Measurements from ENCODE around the gene IL1RL1.

Gene IL1RL1

DNA sequence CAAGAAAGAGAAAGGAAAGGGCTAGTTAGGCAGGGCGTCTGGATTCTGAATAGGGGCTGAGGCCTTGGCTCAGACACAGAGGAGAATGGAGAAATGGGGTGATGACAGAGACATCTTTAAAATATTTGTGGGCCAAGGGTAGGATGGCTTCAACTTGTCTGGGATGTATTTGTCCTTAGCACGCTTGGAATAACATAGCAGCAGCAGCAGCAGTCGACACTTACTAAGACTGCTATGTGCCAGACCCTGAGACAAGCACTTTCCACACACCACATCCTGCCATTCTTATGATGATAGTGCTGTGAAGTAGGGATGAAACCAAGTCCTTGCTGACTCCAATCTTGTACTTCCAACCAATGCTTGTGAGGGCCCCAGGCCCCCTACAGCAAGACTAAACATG is 2.6 kb downstream of the IL1RL1 start:
- Histone ChIP-seq H3K79me2 (ENCODE audit: insufficient read depth, low read length) (no peaks in the 10 kb centered on the region), H4K20me1 (ENCODE audit: insufficient read depth, low read length) (no peaks in the 10 kb centered on the region), H3K9me3 (ENCODE audit: low read length) (no peaks in the 10 kb centered on the region), H3K4me2 (ENCODE audit: low read length) (no peak overlapping the region), H2AFZ (ENCODE audit: low read length) (no peak overlapping the region), H3F3A (ENCODE audit: insufficient read depth, low read length) (no peaks in the 10 kb centered on the region), H3K27ac (ENCODE audit: low read depth, low read length, poor library complexity, severe bottlenecking) (no peak overlapping the region), H3K4me1 (ENCODE audit: insufficient read depth, low read length, severe bottlenecking) (no peaks in the 10 kb centered on the region), H3K27me3 (ENCODE audit: insufficient read depth, low read length) (no peaks in the 10 kb centered on the region), H3K9ac (ENCODE audit: low read length) (no peak overlapping the region), H3K9me2 (ENCODE audit: low read depth, low read length) (no peaks in the 10 kb centered on the region), H3K36me3 (ENCODE audit: insufficient read depth, low read length) (no peaks in the 10 kb centered on the region), H3K4me3 (ENCODE audit: low read depth, low read length, poor library complexity, severe bottlenecking) (no peak overlapping the region)
- TF ChIP-seq EZH2 (IDR thresholded peaks at IDR 0.05; ENCODE audit: borderline replicate concordance, low read length): no peak
- TF ChIP-seq, protein P1, sequence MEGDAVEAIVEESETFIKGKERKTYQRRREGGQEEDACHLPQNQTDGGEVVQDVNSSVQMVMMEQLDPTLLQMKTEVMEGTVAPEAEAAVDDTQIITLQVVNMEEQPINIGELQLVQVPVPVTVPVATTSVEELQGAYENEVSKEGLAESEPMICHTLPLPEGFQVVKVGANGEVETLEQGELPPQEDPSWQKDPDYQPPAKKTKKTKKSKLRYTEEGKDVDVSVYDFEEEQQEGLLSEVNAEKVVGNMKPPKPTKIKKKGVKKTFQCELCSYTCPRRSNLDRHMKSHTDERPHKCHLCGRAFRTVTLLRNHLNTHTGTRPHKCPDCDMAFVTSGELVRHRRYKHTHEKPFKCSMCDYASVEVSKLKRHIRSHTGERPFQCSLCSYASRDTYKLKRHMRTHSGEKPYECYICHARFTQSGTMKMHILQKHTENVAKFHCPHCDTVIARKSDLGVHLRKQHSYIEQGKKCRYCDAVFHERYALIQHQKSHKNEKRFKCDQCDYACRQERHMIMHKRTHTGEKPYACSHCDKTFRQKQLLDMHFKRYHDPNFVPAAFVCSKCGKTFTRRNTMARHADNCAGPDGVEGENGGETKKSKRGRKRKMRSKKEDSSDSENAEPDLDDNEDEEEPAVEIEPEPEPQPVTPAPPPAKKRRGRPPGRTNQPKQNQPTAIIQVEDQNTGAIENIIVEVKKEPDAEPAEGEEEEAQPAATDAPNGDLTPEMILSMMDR (IDR thresholded peaks at IDR 0.05; ENCODE audit: low read length): no peak

DNA sequence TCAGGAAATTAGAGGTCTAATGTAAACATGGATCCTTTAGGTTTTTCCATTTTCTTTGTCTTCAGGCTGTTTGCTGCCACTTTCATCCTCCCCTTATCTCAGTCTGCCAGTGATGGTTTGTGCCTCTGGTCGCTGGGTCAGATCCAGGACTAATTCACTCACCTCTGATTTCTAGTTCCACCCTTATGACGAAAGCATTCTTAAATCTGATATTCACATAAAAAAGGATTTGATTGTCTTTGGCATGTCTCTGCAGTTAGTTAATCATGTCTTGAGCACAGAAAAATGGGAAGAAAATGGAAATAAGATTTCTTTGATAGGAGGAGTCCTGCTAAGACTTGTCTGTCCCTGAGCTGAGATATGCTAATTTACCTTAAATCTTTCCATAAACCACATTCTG is 4.6 kb downstream of the IL1RL1 start:
- Histone ChIP-seq H4K20me1 (ENCODE audit: insufficient read depth, low read length) (no peaks in the 10 kb centered on the region), H3K9me2 (ENCODE audit: low read depth, low read length) (no peaks in the 10 kb centered on the region), H3K4me2 (ENCODE audit: low read length) (no peak overlapping the region), H3F3A (ENCODE audit: insufficient read depth, low read length) (no peaks in the 10 kb centered on the region), H3K27ac (ENCODE audit: low read depth, low read length, poor library complexity, severe bottlenecking) (no peak overlapping the region), H2AFZ (ENCODE audit: low read length) (no peak overlapping the region), H3K4me1 (ENCODE audit: insufficient read depth, low read length, severe bottlenecking) (no peaks in the 10 kb centered on the region), H3K9me3 (ENCODE audit: low read length) (no peaks in the 10 kb centered on the region), H3K9ac (ENCODE audit: low read length) (no peak overlapping the region), H3K4me3 (ENCODE audit: low read depth, low read length, poor library complexity, severe bottlenecking) (no peak overlapping the region), H3K79me2 (ENCODE audit: insufficient read depth, low read length) (no peaks in the 10 kb centered on the region), H3K27me3 (ENCODE audit: insufficient read depth, low read length) (no peaks in the 10 kb centered on the region; the same call in 1 of the 2 replicates), H3K36me3 (ENCODE audit: insufficient read depth, low read length) (no peaks in the 10 kb centered on the region)
- TF ChIP-seq, protein P1 (IDR thresholded peaks at IDR 0.05; ENCODE audit: low read length): no peak
- TF ChIP-seq EZH2 (IDR thresholded peaks at IDR 0.05; ENCODE audit: borderline replicate concordance, low read length): no peak

DNA sequence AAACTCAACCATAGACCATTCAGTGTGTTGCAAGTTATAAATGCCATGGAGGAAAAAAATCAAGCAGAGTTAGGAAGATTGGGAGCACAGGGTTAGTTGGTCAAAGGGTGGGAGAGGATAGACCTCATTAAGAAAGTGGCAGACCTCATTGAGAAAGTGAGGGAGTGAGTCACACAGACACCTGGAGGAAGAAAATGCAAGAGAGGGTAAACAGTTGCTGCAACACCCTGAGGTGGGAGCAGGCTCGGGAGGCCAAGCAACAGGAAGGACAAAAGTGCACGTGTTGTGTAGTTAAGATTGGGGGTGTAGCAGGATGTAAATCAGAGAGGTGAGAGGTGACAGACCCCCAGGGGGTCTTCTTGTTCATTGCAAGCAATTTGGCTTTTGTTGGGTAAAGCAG is 6.4 kb downstream of the IL1RL1 start:
- H4K20me1 ChIP-seq (ENCODE audit: insufficient read depth, low read length): no peaks in the 10 kb centered on the region
- no peaks in the 10 kb centered on the region for H3K9me2 ChIP-seq (ENCODE audit: low read depth, low read length)
- H3F3A ChIP-seq (ENCODE audit: insufficient read depth, low read length): no peaks in the 10 kb centered on the region
- no peak overlapping the region for H3K9ac ChIP-seq (ENCODE audit: low read length)
- no peak overlapping the region for H3K4me2 ChIP-seq (ENCODE audit: low read length)
- no peak overlapping the region for H3K27ac ChIP-seq (ENCODE audit: low read depth, low read length, poor library complexity, severe bottlenecking)
- H3K36me3 ChIP-seq (ENCODE audit: insufficient read depth, low read length): no peaks in the 10 kb centered on the region
- no peaks in the 10 kb centered on the region for H3K79me2 ChIP-seq (ENCODE audit: insufficient read depth, low read length)
- H3K4me1 ChIP-seq (ENCODE audit: insufficient read depth, low read length, severe bottlenecking): no peaks in the 10 kb centered on the region
- no peak overlapping the region for H3K4me3 ChIP-seq (ENCODE audit: low read depth, low read length, poor library complexity, severe bottlenecking)
- TF ChIP-seq, protein P1 (IDR thresholded peaks at IDR 0.05; ENCODE audit: low read length): no peak
- no peak for TF ChIP-seq EZH2 (IDR thresholded peaks at IDR 0.05; ENCODE audit: borderline replicate concordance, low read length)
- no peaks in the 10 kb centered on the region for H3K9me3 ChIP-seq (ENCODE audit: low read length)
- no peak overlapping the region for H2AFZ ChIP-seq (ENCODE audit: low read length)
- no peaks in the 10 kb centered on the region; the same call in 1 of the 2 replicates for H3K27me3 ChIP-seq (ENCODE audit: insufficient read depth, low read length)

Measured in OCI-LY1 (cell line).